HG02943 (cell line): ENCODE results near the gene MRPL11.
"Not testable (repeated sequence)": the region's sequence is repeated elsewhere in the genome, so short reads cannot be mapped to it uniquely, and the experiment has no call there.

ENCODE experiments used
- ATAC-seq: cut with Tn5 transposase; IDR thresholded peaks from one replicate; pipeline ENCODE4 v1.9.1; 2021; ENCODE audit warnings: mild to moderate bottlenecking, low read depth, moderate library complexity; ENCODE audit not compliant: unreplicated experiment

Gene MRPL11

GRCh38 chr11:66432597-66432996 lies 6.1 kb downstream of the MRPL11 start:
- ATAC-seq, result no peak

- not testable (repeated sequence) for ATAC-seq
Observed at GRCh38 chr11:66431871-66432329, 6.7 kb downstream of the MRPL11 start.

GRCh38 chr11:66431287-66431686 lies 7.4 kb downstream of the MRPL11 start:
- not testable (repeated sequence) for ATAC-seq

GRCh38 chr11:66429983-66430602 lies 8.6 kb downstream of the MRPL11 start:
- ATAC-seq, result no peak

GRCh38 chr11:66428933-66429332 lies 9.7 kb downstream of the MRPL11 start:
- ATAC-seq, result no peak

- ATAC-seq, result no peak
Observed at GRCh38 chr11:66426314-66426713, 12.3 kb downstream of the MRPL11 start.

- no peak for ATAC-seq
Observed at GRCh38 chr11:66421492-66422205, 17.0 kb downstream of the MRPL11 start.

GRCh38 chr11:66420671-66421476 lies 17.8 kb downstream of the MRPL11 start, which contains the start of gene NPAS4:
NPAS4 (plus strand) TSS chr11:66421035; CDS start chr11:66421180, 145 bp downstream.
- no peak for ATAC-seq

- ATAC-seq, result no peak
Observed at GRCh38 chr11:66419825-66420224, 18.8 kb downstream of the MRPL11 start.

GRCh38 chr11:66418986-66419308 lies 19.7 kb downstream of the MRPL11 start:
- ATAC-seq, result no peak

GRCh38 chr11:66418168-66418985 lies 20.3 kb downstream of the MRPL11 start:
- no peak for ATAC-seq

- ATAC-seq, result no peak
Observed at GRCh38 chr11:66417000-66417399, 21.6 kb downstream of the MRPL11 start.

GRCh38 chr11:66415423-66415822 lies 23.2 kb downstream of the MRPL11 start:
- no peak for ATAC-seq

- ATAC-seq, result no peak
Observed at GRCh38 chr11:66414120-66414934, 24.3 kb downstream of the MRPL11 start.

- no peak for ATAC-seq
Observed at GRCh38 chr11:66413167-66413566, 25.5 kb downstream of the MRPL11 start.

GRCh38 chr11:66412110-66412509 lies 26.5 kb downstream of the MRPL11 start:
- no peak for ATAC-seq

GRCh38 chr11:66411323-66411722 lies 27.3 kb downstream of the MRPL11 start:
- ATAC-seq, result no peak

GRCh38 chr11:66410191-66410590 lies 28.5 kb downstream of the MRPL11 start:
- no peak for ATAC-seq

- no peak for ATAC-seq
Observed at GRCh38 chr11:66409226-66409625, 29.4 kb downstream of the MRPL11 start.
